ENCODE measurements around the gene PUM1.
A peak's percentile ranks its signal among the peaks of the same experiment; 100 is the strongest.
"Not testable (repeated sequence)": the region's sequence is repeated elsewhere in the genome, so short reads cannot be mapped to it uniquely, and the experiment has no call there.

PUM1 gene

GRCh38 chr1:30936541-30937171 is 128.9 kb downstream of the PUM1 start:
- intact Hi-C loops (cut with DNase I): no loop called here
- peak in 1 of 10 donors; percentile 39 for DNase-seq

DNA sequence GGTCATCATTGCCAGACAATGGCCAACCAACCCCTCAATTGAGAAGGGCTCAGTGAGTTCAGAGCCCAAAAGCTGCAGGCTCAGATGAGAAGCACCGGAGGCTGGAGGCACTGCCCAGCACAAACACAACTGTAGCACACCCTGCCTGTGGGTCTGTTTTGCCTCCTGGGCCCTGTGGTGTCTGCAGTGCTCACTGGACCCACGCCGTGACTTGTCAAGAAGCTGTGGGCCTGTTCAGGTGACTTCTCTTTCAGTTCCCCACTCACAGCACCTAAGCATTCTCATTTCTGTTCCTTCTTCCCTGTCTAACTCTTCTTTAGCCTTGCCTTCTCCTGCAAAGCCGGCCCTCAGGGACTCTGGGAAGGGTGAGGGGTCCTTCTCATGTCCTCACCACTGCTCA is 129.8 kb downstream of the PUM1 start:
- DNase-seq; intact Hi-C loops (cut with DNase I): not testable (repeated sequence)

GRCh38 chr1:30934613-30935012 is 130.9 kb downstream of the PUM1 start:
- intact Hi-C loops (cut with DNase I): no loop called here
- no peak for DNase-seq

- DNase-seq: no peak
- intact Hi-C loops (cut with DNase I): no loop called here
Observed at GRCh38 chr1:30933874-30934252, 131.7 kb downstream of the PUM1 start.

GRCh38 chr1:30930631-30931173 is 134.8 kb downstream of the PUM1 start:
- DNase-seq: peak in 3 of 10 donors; percentile 58 to 90 (median 70)
- intact Hi-C loops (cut with DNase I): no loop called here

DNA sequence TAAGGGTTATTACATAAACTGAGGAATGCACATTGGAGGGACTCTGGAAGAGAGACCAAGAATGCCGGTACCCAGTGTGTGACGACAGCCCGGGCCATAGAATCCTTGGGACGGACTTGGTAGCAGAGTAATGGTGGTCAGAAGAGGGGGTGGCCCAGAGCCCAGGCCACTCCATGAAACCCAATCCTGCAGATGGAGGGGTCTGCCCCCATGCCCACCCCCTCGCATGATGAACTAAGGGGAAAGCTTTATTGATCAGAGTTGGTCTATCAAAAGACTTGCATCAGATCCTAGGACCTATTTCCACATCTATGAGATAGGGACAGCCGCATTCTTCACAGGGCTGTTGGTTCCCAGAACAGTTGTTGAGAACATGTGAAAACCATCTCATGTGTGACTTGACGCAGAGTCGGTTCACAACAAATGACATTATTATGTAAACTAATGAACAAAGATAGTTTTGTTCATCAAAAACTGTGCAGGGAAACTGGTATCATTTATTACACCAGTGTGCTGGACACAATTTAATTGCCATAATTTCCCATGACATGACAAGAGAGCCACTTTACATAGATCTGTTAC is 135.5 kb downstream of the PUM1 start:
- DNase-seq: no peak
- intact Hi-C loops (cut with DNase I): no loop called here

DNA sequence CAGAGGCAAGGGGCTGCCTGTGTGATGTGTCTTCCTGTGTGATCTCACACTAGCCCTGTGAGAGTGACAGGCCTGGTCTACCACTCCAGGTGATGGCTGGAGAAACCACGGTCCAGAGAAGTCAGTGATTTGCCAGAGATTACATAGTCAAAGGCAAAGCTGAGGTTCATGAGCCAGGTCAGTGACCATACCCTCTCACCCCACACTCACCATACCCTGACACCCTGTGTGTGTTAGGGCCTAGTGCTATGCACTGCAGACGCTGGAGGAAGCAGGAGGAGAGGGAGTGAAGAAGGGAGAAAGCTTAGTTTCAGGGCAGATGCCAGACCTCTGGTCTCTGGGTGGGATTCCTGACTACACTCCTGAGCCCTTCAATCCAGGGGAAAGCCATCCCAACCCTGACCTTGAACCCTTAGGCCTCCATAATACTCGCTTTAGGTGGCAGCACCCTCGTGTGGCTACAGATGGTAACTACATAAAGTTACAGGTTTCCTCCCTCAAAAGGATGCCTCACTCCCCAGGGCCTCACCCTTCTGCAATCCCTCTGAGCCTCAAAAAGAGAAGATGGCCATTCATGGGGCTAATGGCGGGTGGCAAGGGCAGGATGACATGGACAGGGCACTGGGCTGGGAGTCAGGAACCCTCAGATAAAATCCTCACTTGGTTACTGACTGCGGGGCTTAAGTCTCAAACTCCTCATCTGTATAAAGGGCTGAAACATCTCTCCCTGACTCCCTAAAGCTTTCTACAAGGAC is 136.2 kb downstream of the PUM1 start:
- DNase-seq: peak in 4 of 10 donors; percentile 40 to 63 (median 46)
- intact Hi-C loops (cut with DNase I): no loop called here

DNA sequence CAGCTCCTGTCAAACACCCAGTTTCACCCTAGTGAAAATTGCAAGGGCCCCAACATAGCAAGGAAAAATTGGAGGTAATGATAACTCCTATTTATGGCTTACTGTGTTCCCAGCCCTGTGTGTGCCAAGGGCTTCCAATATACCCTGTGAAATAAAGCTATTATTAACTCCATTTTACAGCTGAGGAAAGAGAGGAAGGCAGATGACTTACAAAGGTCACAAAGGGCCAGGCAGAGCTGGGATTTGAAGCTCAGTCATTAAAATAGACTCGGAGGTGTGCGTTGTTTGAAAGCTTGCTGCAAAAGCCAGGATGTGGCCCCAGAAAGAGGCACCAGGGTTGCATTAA is 136.8 kb downstream of the PUM1 start:
- intact Hi-C loops (cut with DNase I): no loop called here

GRCh38 chr1:30928171-30928570 is 137.3 kb downstream of the PUM1 start:
- intact Hi-C loops (cut with DNase I): no loop called here
- peak in 1 of 10 donors; percentile 39 for DNase-seq

More for the DNA sequence above, 136.8 kb downstream of the PUM1 start:
- DNase-seq: no peak

- DNase-seq: no peak
- intact Hi-C loops (cut with DNase I): no loop called here
Observed at GRCh38 chr1:30927448-30927847, 138.1 kb downstream of the PUM1 start.

DNA sequence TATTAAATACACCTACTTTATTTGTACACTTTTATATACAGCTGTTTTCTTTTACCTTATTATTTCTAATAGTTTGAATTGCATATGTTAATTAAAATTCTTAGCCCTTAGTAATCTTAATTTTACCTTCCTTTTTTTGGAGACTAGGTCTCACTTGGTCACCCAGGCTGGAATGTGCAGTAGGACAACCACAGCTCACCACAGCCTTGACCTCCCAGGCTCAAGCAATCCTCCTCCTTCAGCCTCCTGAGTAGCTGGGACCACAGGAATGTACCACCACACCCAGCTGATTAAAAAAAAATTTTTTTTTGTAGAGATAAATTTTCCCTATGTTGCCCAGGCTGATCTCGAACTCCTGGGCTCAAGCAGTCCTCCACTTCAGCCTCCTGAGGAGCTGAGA is 141.9 kb downstream of the PUM1 start:
- DNase-seq: peak in 1 of 10 donors; percentile 29
- intact Hi-C loops (cut with DNase I): no loop called here

- no peak for DNase-seq
- intact Hi-C loops (cut with DNase I): no loop called here
Observed at GRCh38 chr1:30920827-30921226, 144.7 kb downstream of the PUM1 start.

DNA sequence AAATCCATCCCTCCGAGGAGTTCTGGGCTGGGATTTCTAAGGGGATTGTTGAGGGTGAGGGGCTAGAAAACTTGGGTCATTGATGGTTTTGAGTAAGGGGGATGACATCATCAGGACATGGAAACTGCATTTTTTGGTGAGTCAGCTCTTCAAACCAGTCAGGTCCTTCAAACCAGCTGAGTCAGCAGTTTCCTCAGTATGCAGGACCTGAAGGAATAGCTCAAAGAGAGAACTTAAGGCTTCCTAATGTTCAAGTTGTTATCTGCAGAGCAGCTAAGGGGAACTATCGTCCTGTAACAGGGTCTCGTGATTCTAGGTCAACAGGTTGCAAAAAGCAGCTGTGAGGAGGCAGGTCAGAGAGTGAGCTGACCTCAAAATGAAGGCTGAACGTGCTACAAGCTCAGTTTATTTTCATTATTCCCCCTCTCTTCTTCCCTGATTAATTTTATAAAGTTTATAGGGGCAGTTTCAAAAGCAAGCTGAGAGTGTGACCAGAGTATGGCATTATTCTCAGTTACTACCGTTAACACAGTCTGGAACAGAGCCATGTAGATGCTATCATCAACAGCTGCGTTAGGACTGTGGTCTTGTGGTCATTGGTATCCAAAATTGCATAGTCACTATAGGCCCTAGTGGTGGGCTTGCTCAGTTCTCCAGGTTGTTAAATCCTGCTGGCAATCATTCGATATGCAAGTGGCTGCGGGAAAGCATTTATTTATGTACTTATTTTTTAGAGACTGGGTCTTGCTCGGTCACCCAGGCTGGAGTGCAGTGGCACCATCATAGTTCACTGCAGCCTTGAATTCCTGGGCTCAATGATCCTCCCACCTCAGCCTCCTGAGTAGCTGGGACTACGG is 146.3 kb downstream of the PUM1 start:
- intact Hi-C loops (cut with DNase I): no loop called here
- no peak for DNase-seq

DNA sequence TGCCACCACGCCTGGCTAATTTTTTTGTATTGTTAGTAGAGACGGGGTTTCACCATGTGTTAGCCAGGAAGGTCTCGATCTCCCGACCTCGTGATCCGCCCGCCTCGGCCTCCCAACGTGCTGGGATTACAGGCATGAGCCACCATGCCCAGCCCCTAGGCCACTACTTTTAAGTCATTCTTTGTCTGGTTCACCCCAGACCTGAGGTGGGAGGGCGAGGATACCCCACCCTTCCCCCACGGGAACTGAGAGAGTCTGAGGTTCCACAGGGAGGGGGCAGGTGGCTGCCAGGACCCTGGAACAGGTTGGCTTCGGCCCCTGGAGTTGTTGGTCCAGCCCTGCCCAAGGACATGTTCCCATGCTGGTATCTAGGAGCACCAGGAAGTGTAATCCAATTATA is 149.2 kb downstream of the PUM1 start:
- intact Hi-C loops (cut with DNase I): no loop called here
- DNase-seq: peak in 4 of 10 donors; percentile 3 to 64 (median 37)

DNA sequence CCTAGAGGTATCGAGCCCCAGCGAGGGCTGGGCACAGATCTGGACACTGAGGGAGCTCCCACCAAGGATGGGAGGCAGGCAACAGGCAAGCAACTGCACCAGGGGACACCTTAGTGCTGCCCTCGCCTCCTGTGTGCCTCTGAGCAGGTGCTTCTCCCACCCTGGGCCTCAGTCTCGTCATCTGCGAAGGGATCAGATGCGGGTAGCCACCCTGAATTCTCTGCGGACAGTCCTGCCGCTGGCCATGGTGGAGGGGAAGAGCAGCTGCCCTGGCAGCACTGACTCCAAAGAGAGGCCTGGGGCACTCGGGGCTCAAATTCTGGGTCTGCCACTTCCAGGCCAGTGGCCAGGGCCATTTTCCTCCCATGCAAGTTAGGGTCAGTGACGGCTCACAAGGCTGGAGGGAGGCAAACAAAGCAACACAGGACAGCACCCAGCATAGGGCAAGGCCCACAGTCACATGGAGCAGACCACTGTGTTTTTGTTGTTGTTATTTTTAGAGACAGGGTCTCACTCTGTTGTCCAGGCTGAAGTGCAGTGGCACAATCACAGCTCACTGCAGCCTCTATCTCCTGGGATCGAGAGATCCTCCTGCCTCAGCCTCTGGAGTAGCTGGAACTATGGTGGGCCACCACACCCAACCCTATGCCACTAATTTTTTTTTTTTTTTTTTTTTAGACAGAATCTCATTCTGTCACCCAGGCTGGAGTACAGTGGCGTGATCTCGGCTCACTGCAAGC is 149.9 kb downstream of the PUM1 start:
- intact Hi-C loops (cut with DNase I): no loop called here
- DNase-seq: peak in 3 of 10 donors; percentile 58 to 71 (median 59)

- intact Hi-C loops (cut with DNase I): loop anchor here (5.0 kb wide), 1 partner anchor 188 kb away; no protein-coding TSS in a partner anchor
- peak in 3 of 10 donors; percentile 66 to 88 (median 80) for DNase-seq
Observed at GRCh38 chr1:30914931-30915330, 150.6 kb downstream of the PUM1 start.

DNA sequence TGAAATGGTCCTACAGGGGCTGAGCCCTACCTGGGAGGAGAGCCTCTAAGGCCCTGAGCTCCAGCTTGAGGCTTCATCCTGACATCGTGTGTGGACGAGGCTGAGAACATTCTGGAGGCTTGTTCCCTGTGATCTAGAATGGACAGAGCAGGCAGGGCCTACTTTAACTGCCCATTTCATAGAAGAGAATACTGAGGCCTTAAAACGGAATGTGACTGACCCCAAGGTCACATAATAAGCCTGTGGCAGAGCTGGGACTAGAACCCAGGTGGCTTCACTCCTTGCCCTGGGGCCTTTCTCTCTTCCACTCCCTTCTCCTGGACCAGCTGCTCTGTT is 151.0 kb downstream of the PUM1 start:
- DNase-seq: peak in 1 of 10 donors; percentile 60
- intact Hi-C loops (cut with DNase I): loop anchor here (5.0 kb wide), 1 partner anchor 187 kb away; no protein-coding TSS in a partner anchor

DNA sequence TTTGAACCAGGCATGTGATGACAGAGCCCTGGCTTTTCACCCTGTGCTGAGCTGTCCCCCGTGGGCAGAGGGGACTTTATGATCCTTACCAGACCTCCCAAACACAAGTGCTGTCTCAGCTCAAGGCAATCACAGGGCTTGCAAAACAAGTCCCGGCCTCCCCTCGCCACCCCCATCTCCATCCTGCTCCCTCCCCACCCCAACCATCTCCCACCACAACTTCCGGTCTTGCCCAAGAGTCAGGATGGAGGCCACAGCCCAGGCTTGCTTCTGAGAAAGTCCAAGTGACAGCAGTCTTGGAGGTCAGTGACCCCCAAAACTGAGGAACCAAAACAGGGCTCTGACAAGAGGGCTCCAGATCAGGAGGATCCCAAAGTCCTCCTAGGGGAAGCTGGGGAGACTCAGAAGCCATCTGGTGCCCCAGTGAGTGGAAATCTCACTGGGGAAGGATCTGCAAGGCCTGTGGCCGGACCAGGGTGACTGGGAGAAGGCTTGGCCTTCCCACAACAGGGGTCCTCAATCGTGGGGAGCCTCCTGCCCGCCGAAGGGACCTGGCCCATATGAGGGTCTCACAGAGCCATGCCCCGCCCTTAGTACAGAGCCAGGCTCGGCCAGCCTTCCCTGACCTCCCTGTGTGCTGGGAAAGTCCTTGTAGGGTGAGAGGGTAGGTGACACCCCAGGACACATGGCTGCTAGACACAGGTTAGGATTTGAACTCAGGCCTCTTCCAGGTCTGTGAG is 152.4 kb downstream of the PUM1 start:
- DNase-seq: peak in 5 of 10 donors; percentile 24 to 77 (median 67)
- intact Hi-C loops (cut with DNase I): loop anchor here (5.0 kb wide), 1 partner anchor 186 kb away; no protein-coding TSS in a partner anchor

DNA sequence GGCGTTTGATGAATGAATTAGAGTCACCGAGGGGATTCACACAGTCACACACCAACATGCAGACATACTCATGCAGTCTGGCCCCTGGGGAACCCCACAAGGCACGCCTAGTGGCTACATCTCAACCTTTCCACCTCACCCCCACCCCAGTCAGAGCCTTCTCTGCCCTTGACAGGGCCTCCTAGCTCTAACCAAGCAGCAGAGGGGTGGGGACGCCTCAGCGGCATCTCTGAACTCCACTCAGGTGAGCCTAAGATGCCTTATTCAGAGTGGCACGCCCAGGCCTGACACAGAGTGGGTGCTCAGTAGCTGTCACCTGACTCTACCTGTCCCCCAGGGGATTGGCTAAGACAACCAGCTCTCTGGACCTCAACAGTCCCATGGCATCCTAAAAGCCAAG is 153.3 kb downstream of the PUM1 start:
- peak in 4 of 10 donors; percentile 16 to 72 (median 35) for DNase-seq
- intact Hi-C loops (cut with DNase I): loop anchor here (5.0 kb wide), 1 partner anchor 185 kb away; no protein-coding TSS in a partner anchor
